ENCODE measurements around the gene SULF2.

The SULF2 gene

GRCh38 chr20:47776639-47777038, 8.6 kb downstream of the SULF2 start:
- no peak for DNase-seq (ENCODE audit: low read depth)
- TF ChIP-seq CTCF (conservative IDR thresholded peaks at IDR 0.05; ENCODE audit: control insufficient read depth, insufficient read depth, low read depth, low read length), result no peak
- H3K4me3 ChIP-seq (ENCODE audit: control insufficient read depth, low read depth, low read length), result no peak overlapping the region

DNA sequence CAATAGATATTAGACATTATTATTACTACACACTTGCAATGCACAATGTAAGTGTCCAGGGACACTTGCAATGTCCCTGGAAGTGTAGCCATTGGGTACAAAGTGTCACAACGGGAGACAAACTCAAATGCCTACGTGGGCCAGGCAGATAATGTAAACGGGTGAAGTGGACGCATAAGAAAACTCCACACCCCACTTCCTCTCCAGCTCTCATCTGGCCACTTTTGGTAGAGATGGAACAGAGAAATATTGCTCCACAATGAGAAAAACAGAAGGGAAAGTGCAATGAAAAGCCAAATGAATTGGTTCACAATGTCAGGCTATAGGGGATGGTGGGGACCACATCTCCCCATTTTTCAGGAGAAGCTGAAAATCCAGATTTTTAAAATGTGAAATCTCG, 9.4 kb downstream of the SULF2 start:
- no peak for TF ChIP-seq CTCF (conservative IDR thresholded peaks at IDR 0.05; ENCODE audit: control insufficient read depth, insufficient read depth, low read depth, low read length)
- H3K4me3 ChIP-seq (ENCODE audit: control insufficient read depth, low read depth, low read length), result no peak overlapping the region
- no peak for DNase-seq (ENCODE audit: low read depth)

- H3K4me3 ChIP-seq (ENCODE audit: control insufficient read depth, low read depth, low read length), result no peak overlapping the region
- no peak for DNase-seq (ENCODE audit: low read depth)
- no peak for TF ChIP-seq CTCF (conservative IDR thresholded peaks at IDR 0.05; ENCODE audit: control insufficient read depth, insufficient read depth, low read depth, low read length)
These were observed 10.2 kb downstream of the SULF2 start for GRCh38 chr20:47775039-47775438.

DNA sequence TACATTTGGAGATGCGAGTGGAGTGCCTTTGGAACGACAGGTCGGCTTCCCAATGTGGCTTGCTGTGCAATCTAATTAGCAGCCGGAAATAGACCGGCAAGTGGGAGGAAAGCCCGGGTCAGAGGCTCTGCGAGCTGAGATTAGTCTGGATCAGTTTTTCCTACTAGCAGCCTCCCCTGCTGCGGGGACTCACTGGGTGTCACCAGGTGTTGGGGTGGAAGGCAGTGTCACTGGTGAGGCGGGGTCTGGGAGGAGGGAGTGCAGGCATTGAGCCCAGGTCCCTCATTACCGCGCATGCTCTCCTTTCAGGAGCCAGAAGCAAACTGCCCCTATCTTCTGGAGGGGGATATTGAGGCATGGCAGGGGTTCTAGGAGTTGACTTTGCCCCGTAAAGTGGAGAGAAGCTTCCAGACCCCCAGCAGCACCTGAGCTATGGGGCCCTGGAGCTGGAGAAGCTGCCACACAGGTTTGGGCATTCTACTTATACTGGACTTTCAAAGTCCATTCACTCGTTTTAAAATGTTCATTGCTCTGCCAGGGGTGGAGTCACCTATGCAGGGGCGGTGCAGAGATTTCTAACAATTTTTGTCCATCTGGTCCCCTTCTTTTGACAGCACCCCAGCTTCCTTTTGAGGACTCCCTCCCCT, 11.0 kb downstream of the SULF2 start:
- DNase-seq (ENCODE audit: low read depth), result no peak
- H3K4me3 ChIP-seq (ENCODE audit: control insufficient read depth, low read depth, low read length), result no peak overlapping the region
- no peak for TF ChIP-seq CTCF (conservative IDR thresholded peaks at IDR 0.05; ENCODE audit: control insufficient read depth, insufficient read depth, low read depth, low read length)

- H3K4me3 ChIP-seq (ENCODE audit: control insufficient read depth, low read depth, low read length), result no peak overlapping the region
- no peak for TF ChIP-seq CTCF (conservative IDR thresholded peaks at IDR 0.05; ENCODE audit: control insufficient read depth, insufficient read depth, low read depth, low read length)
- no peak for DNase-seq (ENCODE audit: low read depth)
These were observed 11.9 kb downstream of the SULF2 start for GRCh38 chr20:47773371-47773786.

GRCh38 chr20:47770935-47771334, 14.3 kb downstream of the SULF2 start:
- DNase-seq (ENCODE audit: low read depth), result no peak
- H3K4me3 ChIP-seq (ENCODE audit: control insufficient read depth, low read depth, low read length), result no peak overlapping the region
- no peak for TF ChIP-seq CTCF (conservative IDR thresholded peaks at IDR 0.05; ENCODE audit: control insufficient read depth, insufficient read depth, low read depth, low read length)
